ENCODE data around the gene CABLES1.

DNA sequence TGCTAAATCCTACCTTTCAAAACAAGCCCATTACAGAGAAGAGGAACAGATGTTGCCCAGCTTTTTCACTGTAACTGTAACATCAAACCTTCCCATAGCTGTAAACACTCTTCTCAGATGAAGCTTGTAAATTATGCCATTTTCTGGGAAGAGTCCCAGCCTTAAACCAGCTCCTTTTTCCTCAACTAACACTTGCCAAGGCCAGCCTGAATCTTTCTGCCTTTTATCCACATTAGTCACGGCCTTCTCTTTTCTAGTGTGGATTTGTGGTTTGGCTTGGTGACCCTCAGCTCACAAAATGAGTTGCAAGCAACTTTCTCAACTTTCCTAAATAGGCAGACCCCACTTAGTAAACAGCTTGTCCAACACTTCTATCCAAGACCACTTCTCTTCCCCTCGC lies 90.2 kb downstream of the CABLES1 start:
- TF ChIP-seq EZH2phosphoT487 (IDR thresholded peaks at IDR 0.05; ENCODE audit: insufficient read depth, low read depth) (0 out of 2 replicates have a peak, but pooled peaks have one; percentile 47), EZH2 (IDR thresholded peaks at IDR 0.05; ENCODE audit: insufficient read depth, poor library complexity, severe bottlenecking) (no peak)

Measured in GM23248 (cell line).